HCT116 (cell line): ENCODE results near the gene VRK1. TPM values are rescaled to one million over a fixed set of nuclear protein-coding genes. Genes with fewer than 3 reads are reported as not detected.

Experiments
- ATAC-seq: fragments of 200-7000 bp; cut with Tn5 transposase; 2 replicates; pipeline ENCODE4 v1.9.1; 2020; ENCODE audit warnings: mild to moderate bottlenecking, moderate library complexity
- BruUV-seq: library from RNA; stranded (reverse); fragments of 400-500 nt; replicated peaks from 2 replicates; lab custom pipeline; 2021; lab: Mats Ljungman, UMichigan
- CTCF ChIA-PET: fragments of 300-600 bp; sonication (Branson Sonifier 250); formaldehyde crosslinking; loops from one replicate; lab custom pipeline; 2021; ENCODE audit warnings: antibody characterized with exemption; lab: Charles Lee
- POLR2A ChIA-PET: fragments of 300-600, 350-600 bp; sonication (Branson Sonifier 250); formaldehyde crosslinking; loops from one replicate; lab custom pipeline; 2021; ENCODE audit warnings: antibody characterized with exemption; lab: Charles Lee
- RAD21 ChIA-PET, 2 experiments: fragments of 300-600 bp; sonication (Branson Sonifier 250); formaldehyde crosslinking; loops; one replicate each; lab custom pipeline; 2023; ENCODE audit warnings: low total read pairs in 2 of 2; ENCODE audit not compliant: uncharacterized antibody in 2 of 2, unreplicated experiment in 2 of 2, low non-redundant PET in 1 of 2; lab: Charles Lee
- DNase-seq: peaks from one replicate; pipeline ENCODE4 v3.0.0-alpha.2; 2010; ENCODE audit warnings: low read depth, low spot score
- H2AFZ ChIP-seq: fragments of 200-600 bp; shearing (Covaris generic), sonication (generic); 2 replicates; pipeline ENCODE4 v1.6.1; 2017; ENCODE audit warnings: low read depth, mixed run types, mixed read lengths, antibody characterized with exemption, low read length; ENCODE audit not compliant: poor library complexity, severe bottlenecking
- H3K27ac ChIP-seq: 2 replicates; pipeline ENCODE4 v1.5.1; 2012; ENCODE audit warnings: low read depth, low read length
- H3K27me3 ChIP-seq: fragments of 200-600 bp; sonication (generic); 2 replicates; pipeline ENCODE4 v1.6.1; 2016; ENCODE audit warnings: mixed run types, low read length, mixed read lengths; ENCODE audit not compliant: insufficient read depth
- H3K36me3 ChIP-seq, 2 experiments: fragments of 200-500 bp in 1 of 2; fragments of 200-600 bp in 1 of 2; sonication (Bioruptor generic) in 1 of 2; sonication (generic) in 1 of 2; 2 replicates each; pipeline versions ENCODE4 v1.5.1 to v1.6.1; 2014 to 2016; ENCODE audit warnings: low read length in 2 of 2, inconsistent platforms in 1 of 2, mixed read lengths in 1 of 2, mixed run types in 1 of 2; ENCODE audit not compliant: insufficient read depth in 2 of 2, control insufficient read depth in 1 of 2
- H3K4me1 ChIP-seq, 2 experiments: fragments of 200-600 bp in 1 of 2; sonication (generic) in 1 of 2; 2 replicates each; pipeline versions ENCODE4 v1.5.1 to v1.6.1; 2012 to 2017; ENCODE audit warnings: low read length in 2 of 2, inconsistent platforms in 1 of 2, mild to moderate bottlenecking in 1 of 2, mixed read lengths in 1 of 2, mixed run types in 1 of 2, moderate library complexity in 1 of 2; ENCODE audit not compliant: insufficient read depth in 2 of 2, control insufficient read depth in 1 of 2
- H3K4me2 ChIP-seq: fragments of 200-600 bp; sonication (generic); 2 replicates; pipeline ENCODE4 v1.6.1; 2017; ENCODE audit warnings: mixed run types, low read length, mixed read lengths
- H3K4me3 ChIP-seq, 2 experiments: fragments of 200-600 bp in 1 of 2; sonication (generic) in 1 of 2; replicated peaks in 1 of 2; 2 replicates each; pipeline ENCODE4 v1.5.1; 2011 to 2016; ENCODE audit warnings: low read length in 2 of 2, control low read depth in 1 of 2, low read depth in 1 of 2, mild to moderate bottlenecking in 1 of 2, mixed read lengths in 1 of 2, mixed run types in 1 of 2
- H3K79me2 ChIP-seq: fragments of 200-600 bp; sonication (generic); 2 replicates; pipeline ENCODE4 v1.6.1; 2017; ENCODE audit warnings: mild to moderate bottlenecking, mixed run types, low read length, moderate library complexity, mixed read lengths; ENCODE audit not compliant: insufficient read depth
- H3K9ac ChIP-seq: fragments of 200-600 bp; sonication (generic); 2 replicates; pipeline ENCODE4 v1.6.1; 2016; ENCODE audit warnings: low read length, mixed read lengths
- H3K9me2 ChIP-seq: fragments of 200-600 bp; sonication (generic), shearing (Covaris generic); 2 replicates; pipeline ENCODE4 v1.6.1; 2017; ENCODE audit warnings: mixed run types, mild to moderate bottlenecking, moderate library complexity; ENCODE audit not compliant: insufficient read depth
- H3K9me3 ChIP-seq, 2 experiments: fragments of 200-500 bp in 1 of 2; fragments of 200-600 bp in 1 of 2; sonication (Bioruptor generic) in 1 of 2; sonication (generic) in 1 of 2; 2 replicates each; pipeline ENCODE4 v1.6.1; 2014 to 2017; ENCODE audit warnings: low read length in 2 of 2, mixed read lengths in 2 of 2, inconsistent platforms in 1 of 2, low read depth in 1 of 2, mild to moderate bottlenecking in 1 of 2, mixed run types in 1 of 2, moderate library complexity in 1 of 2; ENCODE audit not compliant: control insufficient read depth in 1 of 2, insufficient read depth in 1 of 2
- H4K20me1 ChIP-seq: fragments of 200-600 bp; sonication (generic), shearing (Covaris generic); 2 replicates; pipeline ENCODE4 v1.6.1; 2017; ENCODE audit warnings: mixed run types, mild to moderate bottlenecking, moderate library complexity; ENCODE audit not compliant: insufficient read depth
- CBX3 ChIP-seq: IDR thresholded peaks from 2 replicates; pipeline ENCODE4 v1.6.1; 2012; ENCODE audit warnings: low read depth
- CEBPB ChIP-seq: IDR thresholded peaks from 2 replicates; pipeline ENCODE4 v1.6.1; 2012; ENCODE audit warnings: low read depth
- EGR1 ChIP-seq: IDR thresholded peaks from 2 replicates; pipeline ENCODE4 v1.6.1; 2012; ENCODE audit warnings: low read depth
- ELF1 ChIP-seq: IDR thresholded peaks from 2 replicates; pipeline ENCODE4 v1.6.1; 2012; ENCODE audit warnings: low read depth, borderline replicate concordance
- EZH2phosphoT487 ChIP-seq: fragments of 200-600 bp; IDR thresholded peaks from 2 replicates; pipeline ENCODE4 v1.6.1; 2018; ENCODE audit warnings: antibody characterized with exemption, borderline replicate concordance
- JUND ChIP-seq: IDR thresholded peaks from 2 replicates; pipeline ENCODE4 v1.6.1; 2012
- POLR2A ChIP-seq: IDR thresholded peaks from 2 replicates; pipeline ENCODE4 v1.7.0; 2011; ENCODE audit warnings: borderline replicate concordance; ENCODE audit not compliant: insufficient read depth, insufficient read length; ENCODE audit errors: extremely low read depth
- POLR2AphosphoS5 ChIP-seq: IDR thresholded peaks from 2 replicates; pipeline ENCODE4 v1.6.1; 2011; ENCODE audit warnings: mild to moderate bottlenecking, low read depth, low read length, moderate library complexity
- RAD21 ChIP-seq: IDR thresholded peaks from 2 replicates; pipeline ENCODE4 v1.6.1; 2012; ENCODE audit warnings: low read depth, mild to moderate bottlenecking
- SIN3A ChIP-seq: IDR thresholded peaks from 2 replicates; pipeline ENCODE4 v1.6.1; 2012; ENCODE audit warnings: low read depth
- SP1 ChIP-seq: IDR thresholded peaks from 2 replicates; pipeline ENCODE4 v1.6.1; 2012; ENCODE audit warnings: low read depth
- SRF ChIP-seq: IDR thresholded peaks from 2 replicates; pipeline ENCODE4 v1.6.1; 2012; ENCODE audit warnings: low read depth
- TCF7L2 ChIP-seq: IDR thresholded peaks from 2 replicates; pipeline ENCODE4 v1.7.0; 2011; ENCODE audit warnings: borderline replicate concordance, inconsistent platforms; ENCODE audit not compliant: insufficient read depth, insufficient read length; ENCODE audit errors: extremely low read depth
- ZFX ChIP-seq: fragments of 450-650 bp; IDR thresholded peaks from 2 replicates; pipeline ENCODE4 v1.6.1; 2017
- ZNF274 ChIP-seq: fragments of 200-500 bp; sonication (Bioruptor generic); IDR thresholded peaks from 2 replicates; pipeline ENCODE4 v1.6.1; 2014; ENCODE audit warnings: mild to moderate bottlenecking, low read depth, low read length, inconsistent platforms
- intact Hi-C: fragments of 100-400 bp; cut with micrococcal nuclease; formaldehyde crosslinking; loops from 2 replicates; pipeline ENCODE4 v1.10.0; 2022
- total RNA-seq: library from RNA; stranded (reverse); gene quantifications from one replicate; pipeline ENCODE4 v1.2.1, GENCODE V29; 2021; ENCODE audit not compliant: unreplicated experiment
- TF ChIP-seq, protein P1 (sequence below): IDR thresholded peaks from 2 replicates; pipeline ENCODE4 v1.6.1; 2012
- TF ChIP-seq, protein P2 (sequence below): IDR thresholded peaks from 2 replicates; pipeline ENCODE4 v1.6.1; 2012; ENCODE audit warnings: low read depth

Gene VRK1
- total RNA-seq, 1 experiment from 2014 or later, result 51.4 TPM

DNA sequence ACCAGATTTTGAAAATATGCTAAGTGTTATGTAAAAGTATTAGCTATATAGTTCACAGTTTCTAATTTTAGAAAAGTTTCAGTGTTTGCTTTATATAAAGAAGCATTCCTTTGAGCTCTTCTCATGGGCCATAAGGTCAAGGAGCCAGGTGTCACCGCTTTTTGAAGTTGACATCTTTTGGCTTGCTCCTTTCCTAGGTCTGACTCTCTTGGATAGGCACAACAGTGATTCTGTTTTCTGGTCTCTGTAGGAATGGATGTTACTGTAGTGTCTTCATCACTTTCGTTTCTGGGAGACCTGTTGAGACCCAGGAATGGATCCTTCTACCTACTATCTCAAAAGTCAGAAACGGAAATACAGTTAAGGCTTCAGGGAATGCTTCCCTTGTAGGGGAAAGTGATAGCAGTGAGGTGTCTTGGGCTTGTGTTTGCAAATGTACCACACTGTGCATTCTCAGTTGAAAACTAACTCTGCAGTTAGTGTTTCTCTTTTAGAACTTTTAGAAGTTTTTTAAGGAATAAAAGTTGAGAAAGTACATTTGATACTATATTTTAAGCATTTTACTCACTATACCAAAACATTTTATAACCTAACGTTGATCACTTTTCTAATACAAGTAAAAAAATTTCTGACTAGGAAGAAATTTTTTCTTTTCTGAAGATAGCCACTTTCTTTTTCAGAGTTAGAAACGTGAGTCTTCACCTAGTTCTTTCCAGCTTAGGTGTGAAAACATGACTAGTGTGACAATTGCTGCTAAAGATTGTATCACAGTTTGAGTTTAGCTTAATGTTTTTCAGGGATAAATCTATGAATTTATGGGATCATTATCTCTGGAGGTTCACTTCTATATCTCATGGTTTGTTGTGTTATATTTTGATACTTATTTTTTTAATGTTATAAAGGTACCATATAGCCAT, 20.8 kb downstream of the VRK1 start:
- no TSS peak for BruUV-seq
- peaks cover 100% of the 10 kb centered on the region for H3K79me2 ChIP-seq
- no peak overlapping the region for H3K27ac ChIP-seq
- ChIA-PET RAD21 (no interaction called here), POLR2A (no interaction called here), CTCF (interaction anchor here (0.9 kb wide), 1 partner anchor 12 kb away, joined by 3 read pairs; no protein-coding TSS in a partner anchor)
- H3K9me2 ChIP-seq, result no peaks in the 10 kb centered on the region
- H3K36me3 ChIP-seq, result no peaks in the 10 kb centered on the region
- no peak overlapping the region for H3K4me2 ChIP-seq
- H3K9ac ChIP-seq, result no peak overlapping the region
- H3K4me3 ChIP-seq, result no peak overlapping the region
- no peaks in the 10 kb centered on the region for H3K27me3 ChIP-seq
- peaks cover 43% of the 10 kb centered on the region; the same call in 1 of the 2 replicates for H4K20me1 ChIP-seq
- TF ChIP-seq RAD21 (no peak), POLR2AphosphoS5 (no peak)
- TF ChIP-seq, protein P1, sequence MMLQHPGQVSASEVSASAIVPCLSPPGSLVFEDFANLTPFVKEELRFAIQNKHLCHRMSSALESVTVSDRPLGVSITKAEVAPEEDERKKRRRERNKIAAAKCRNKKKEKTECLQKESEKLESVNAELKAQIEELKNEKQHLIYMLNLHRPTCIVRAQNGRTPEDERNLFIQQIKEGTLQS, result no peak
- H3K9me3 ChIP-seq, result no peaks in the 10 kb centered on the region
- DNase-seq (no peak), ATAC-seq (no peak)
- intact Hi-C loops, result no loop called here
- H2AFZ ChIP-seq, result no peak overlapping the region
- no peaks in the 10 kb centered on the region for H3K4me1 ChIP-seq

DNA sequence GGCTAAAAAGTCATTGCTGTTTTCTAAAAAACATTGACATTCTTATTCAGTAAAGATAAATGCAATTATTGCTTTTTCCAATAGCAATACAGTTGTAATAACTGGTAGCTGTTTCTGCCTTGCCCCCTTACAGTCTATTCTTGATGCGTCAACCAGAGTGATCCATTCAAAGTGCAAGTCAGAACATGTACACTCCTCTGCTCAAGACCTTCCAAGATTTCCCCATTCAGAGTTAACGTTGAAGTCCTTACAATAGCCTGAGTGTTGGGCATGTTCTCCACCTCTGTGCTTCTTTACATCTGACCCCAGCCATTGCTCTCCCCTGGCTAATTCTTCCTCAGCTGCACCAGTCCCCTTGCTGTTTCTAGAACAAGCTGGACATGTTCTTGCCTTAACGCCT, 24.3 kb downstream of the VRK1 start:
- RAD21 ChIA-PET, result no interaction called here
- no peaks in the 10 kb centered on the region for H3K36me3 ChIP-seq
- H3K9me3 ChIP-seq, result no peaks in the 10 kb centered on the region
- BruUV-seq, result no TSS peak
- no peak overlapping the region for H2AFZ ChIP-seq
- H3K9ac ChIP-seq, result no peak overlapping the region
- no peak for DNase-seq
- H3K79me2 ChIP-seq, result peaks cover 100% of the 10 kb centered on the region
- no peak overlapping the region for H3K27ac ChIP-seq
- intact Hi-C loops, result no loop called here
- CTCF ChIA-PET, result no interaction called here
- H3K4me2 ChIP-seq, result no peak overlapping the region
- H3K4me3 ChIP-seq, result no peak overlapping the region
- POLR2A ChIA-PET, result no interaction called here
- no peaks in the 10 kb centered on the region for H3K4me1 ChIP-seq
- ATAC-seq, result no peak
- H3K27me3 ChIP-seq, result no peaks in the 10 kb centered on the region
- no peaks in the 10 kb centered on the region for H3K9me2 ChIP-seq
- peaks cover 36% of the 10 kb centered on the region; the same call in 1 of the 2 replicates for H4K20me1 ChIP-seq
- TF ChIP-seq ZNF274 (no peak), SRF (no peak), TCF7L2 (no peak), RAD21 (no peak), EGR1 (no peak), CEBPB (no peak), POLR2A (no peak), SP1 (no peak), SIN3A (no peak), POLR2AphosphoS5 (no peak), ELF1 (no peak), ZFX (no peak), CBX3 (no peak), EZH2phosphoT487 (no peak), JUND (no peak)
- TF ChIP-seq, protein P2, sequence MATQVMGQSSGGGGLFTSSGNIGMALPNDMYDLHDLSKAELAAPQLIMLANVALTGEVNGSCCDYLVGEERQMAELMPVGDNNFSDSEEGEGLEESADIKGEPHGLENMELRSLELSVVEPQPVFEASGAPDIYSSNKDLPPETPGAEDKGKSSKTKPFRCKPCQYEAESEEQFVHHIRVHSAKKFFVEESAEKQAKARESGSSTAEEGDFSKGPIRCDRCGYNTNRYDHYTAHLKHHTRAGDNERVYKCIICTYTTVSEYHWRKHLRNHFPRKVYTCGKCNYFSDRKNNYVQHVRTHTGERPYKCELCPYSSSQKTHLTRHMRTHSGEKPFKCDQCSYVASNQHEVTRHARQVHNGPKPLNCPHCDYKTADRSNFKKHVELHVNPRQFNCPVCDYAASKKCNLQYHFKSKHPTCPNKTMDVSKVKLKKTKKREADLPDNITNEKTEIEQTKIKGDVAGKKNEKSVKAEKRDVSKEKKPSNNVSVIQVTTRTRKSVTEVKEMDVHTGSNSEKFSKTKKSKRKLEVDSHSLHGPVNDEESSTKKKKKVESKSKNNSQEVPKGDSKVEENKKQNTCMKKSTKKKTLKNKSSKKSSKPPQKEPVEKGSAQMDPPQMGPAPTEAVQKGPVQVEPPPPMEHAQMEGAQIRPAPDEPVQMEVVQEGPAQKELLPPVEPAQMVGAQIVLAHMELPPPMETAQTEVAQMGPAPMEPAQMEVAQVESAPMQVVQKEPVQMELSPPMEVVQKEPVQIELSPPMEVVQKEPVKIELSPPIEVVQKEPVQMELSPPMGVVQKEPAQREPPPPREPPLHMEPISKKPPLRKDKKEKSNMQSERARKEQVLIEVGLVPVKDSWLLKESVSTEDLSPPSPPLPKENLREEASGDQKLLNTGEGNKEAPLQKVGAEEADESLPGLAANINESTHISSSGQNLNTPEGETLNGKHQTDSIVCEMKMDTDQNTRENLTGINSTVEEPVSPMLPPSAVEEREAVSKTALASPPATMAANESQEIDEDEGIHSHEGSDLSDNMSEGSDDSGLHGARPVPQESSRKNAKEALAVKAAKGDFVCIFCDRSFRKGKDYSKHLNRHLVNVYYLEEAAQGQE, result no peak
